ENCODE results near the gene GALNT17. TPM values are rescaled to one million over a fixed set of nuclear protein-coding genes. Genes with fewer than 3 reads are reported as not detected.

Gene GALNT17
- polyA plus RNA-seq, 1 donor: 3.1 TPM

DNA sequence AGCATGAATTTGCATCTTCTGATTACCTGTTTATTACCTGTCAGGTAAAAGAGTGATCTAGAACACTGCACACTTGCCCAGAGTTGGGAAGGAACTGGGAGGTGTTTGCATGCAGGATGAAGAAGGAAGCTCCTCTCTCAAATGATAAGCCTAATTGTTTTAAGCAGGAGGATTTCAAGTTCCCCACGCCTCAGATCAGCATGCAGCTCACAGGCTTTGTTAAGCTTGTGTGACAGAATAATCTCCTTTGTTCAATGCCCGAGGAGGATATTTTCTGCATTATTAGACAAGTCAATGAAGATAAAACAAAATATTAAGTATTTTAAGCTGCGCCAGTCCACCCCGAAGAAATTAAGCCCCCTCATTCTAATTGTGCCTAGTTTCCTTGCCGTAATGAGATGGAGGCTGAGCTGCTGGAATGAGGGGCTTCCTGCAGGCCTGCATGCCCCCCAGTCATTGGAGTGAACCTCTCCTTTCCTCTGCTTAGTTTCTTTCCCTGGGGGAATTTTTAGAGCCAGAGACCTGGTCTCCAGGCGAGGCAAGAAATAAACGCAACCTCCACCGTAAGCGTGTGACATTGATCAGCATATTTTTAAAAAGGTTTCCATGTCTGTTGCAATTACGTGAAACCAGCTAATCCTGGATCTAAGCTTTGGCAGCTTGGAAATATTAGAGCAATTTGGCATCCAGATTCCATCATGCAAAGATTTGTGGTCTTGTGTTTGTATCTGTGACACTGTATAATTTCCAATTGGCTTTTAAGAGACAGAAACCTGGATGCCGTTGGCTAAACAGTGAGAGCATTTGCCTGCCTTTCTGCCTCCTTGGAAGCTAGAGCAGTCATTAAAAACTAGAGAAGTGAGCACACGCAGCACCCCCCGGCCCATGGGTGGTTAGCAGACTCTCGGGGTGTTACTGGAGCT, 376.0 kb downstream of the GALNT17 start:
- DNase-seq: no peak

DNA sequence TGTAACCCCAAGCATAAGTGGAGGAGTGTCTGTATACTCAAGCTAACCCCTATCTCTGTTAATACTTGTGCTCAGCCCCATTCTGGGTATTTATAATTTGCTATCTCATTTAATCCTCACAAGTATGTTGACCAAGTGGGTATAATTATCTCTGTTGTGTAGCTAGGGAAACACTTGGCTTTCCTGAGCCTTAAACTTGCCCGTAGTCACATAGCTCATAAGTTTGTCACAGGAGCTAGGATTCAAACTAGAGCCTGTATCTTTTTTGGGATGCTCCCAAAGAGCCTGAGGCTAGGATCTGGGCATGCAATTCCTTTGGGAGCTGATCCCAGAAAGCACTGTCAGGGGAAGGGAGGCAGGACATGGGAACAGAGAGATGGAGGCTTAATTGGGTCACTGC, 377.4 kb downstream of the GALNT17 start:
- DNase-seq: no peak

DNA sequence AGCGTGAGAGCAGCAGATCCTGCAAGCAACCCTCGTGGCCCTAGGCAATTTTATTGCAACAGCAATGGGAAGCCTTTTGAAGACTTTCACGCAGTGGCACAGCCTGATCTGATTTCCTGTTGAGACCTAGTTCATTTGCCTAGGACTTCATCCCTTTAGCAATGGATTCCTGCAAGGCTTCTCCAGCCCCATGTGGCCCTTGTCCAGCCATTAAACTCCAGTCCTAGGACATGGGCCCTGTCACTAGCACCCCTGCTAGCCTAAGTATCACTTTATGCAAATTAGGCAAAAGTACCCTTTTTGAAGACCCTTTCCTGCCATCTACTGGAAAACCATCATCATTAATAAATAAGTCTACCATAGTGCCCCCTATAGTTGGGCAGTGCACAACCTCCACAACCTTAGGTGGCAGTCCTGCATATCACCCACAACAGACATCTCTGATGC, 379.4 kb downstream of the GALNT17 start:
- DNase-seq: no peak

DNA sequence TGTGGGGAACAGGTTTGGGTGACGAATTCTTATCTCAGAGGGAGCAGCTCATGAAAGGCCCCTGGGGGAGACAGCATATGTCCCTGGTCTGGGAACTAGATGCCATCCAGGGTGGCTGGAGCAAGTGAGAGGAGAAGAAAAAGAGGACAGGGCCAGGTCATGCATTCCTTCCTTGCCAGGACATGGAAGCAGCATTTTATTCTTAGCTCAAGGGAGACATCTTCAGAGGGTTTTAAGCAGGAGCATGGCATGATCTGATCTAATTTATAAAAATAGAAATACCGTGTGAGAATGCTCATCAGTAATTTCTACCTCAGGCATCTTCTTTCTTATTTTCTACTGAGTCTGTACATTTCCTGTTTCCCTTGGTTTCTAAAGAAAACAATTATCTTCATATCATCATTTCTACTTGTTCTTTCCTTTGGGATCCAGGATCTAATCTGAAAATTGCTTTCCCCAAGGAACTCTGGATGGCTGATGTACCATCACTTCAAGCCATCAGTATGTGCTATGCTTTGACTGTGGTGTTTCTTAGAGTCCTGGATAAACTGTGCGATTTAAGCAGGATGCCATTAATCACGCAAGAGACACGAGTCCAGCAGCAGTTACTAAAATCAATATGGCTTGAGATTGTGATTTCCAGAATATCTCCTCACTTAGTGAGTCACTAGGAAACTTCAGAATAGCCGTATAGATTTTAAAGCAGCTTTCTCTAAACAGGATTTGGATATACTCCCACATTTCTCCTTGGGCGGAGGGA, 386.2 kb downstream of the GALNT17 start:
- DNase-seq: no peak

DNA sequence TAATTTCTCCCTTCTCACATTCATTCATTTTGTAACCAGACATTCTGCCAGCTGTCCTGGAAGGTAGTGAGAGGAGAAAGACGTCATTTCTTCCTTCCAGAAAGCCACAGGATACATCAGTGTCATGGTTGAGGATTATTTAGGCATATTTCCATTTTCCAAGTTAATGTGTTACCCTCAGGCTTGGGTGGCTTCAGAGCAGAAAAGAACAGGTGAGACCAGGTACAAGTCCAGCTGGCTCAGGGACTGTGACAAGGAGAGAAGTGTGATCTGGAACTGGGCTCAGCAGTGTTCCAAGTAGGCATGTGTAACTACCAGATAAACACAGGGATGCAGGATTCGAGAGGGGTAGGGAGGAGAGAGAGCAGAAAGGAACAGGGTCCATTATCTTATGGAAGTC, 386.9 kb downstream of the GALNT17 start:
- no peak for DNase-seq

DNA sequence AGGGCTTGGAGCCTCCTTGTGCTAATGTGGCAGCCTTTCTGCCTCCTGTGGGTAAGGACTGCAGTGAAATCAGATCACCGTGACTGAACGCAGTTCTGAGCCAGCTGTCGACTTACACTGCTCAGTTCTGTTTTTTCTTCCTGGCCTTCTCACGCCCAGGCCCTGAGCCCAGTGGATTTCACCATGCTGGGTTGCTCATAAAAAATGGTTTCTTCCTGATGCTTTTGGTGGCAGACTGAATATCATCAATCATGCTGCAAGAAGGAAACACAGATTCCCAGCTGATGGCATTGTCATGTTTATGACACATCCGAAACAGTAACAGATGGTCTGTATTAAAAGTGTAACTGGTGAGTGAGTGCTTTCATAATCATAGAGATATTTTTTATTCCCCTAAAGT, 389.6 kb downstream of the GALNT17 start:
- no peak for DNase-seq

DNA sequence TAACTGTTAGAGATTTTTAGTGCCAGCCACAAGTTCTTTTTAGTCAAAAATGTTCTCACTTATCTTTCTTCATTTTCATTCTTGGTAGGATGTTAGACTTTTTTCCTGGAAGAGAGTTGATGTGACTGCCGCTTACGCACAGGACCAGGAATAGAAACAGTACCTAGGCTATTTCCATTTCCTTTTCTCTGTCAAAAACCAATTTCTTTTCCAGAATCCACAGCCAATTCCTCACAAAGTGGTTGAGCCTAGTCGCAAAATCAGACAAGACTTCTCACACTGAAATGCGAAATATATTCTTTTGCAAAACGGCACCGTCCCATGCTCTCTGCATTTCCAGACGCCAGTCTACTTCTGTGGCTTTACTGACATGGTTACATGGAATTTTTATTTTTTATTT, 394.2 kb downstream of the GALNT17 start:
- DNase-seq: no peak

DNA sequence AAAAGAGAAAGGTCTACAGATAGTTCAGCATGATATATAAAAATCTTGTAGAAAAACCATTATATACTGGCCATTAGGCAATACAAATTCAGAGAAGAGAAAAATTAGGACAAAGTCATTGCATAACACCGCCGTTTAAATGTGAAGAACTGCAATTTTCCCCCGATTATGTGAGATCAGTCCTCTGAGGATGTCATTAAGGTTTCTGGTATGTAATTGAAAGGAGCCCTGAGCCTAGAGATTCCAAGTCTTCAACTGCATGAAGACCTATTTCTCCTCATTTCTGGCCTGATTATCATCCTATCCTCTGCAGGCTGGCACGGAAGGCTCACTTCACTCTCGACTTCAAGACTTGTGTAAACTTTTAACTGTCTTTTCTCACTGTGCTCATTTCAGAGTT, 395.3 kb downstream of the GALNT17 start:
- no peak for DNase-seq

DNA sequence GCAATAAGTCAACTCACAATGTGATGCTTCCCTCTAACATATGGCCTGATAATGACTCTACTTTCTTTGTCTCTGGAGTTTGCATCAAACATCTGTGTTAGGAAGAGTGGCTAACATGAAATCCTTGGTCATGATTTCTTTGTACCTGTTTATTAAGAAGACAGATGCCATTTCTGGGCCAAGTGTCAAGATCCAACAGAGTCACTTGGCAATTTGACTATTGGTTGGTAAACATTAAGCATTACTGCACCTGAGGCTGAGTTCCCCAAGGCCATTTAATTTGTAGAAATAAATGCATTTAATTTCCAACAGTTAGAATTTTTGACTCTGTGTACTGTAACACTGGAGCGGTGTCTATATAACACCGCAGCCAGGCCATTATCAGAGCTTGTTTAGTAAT, 403.7 kb downstream of the GALNT17 start:
- no peak for DNase-seq

DNA sequence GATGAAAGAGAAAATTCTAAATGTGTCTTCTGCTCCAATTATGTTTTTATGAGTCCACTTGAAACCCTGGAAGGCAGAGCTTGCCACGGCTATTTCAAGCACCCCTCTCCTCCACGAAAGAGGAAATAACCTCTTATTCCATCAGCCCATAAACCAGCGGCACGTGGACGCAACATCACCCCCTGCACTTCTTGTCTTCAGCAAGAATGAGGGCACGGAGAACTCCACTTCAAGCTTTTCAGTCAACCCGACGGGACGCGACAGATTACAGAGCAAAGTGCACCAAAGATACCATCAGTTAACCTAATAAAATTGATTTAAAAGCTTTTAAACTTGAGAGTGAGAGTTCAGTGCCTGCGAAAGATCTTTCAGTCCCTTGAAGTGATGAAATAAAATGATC, 406.3 kb downstream of the GALNT17 start:
- DNase-seq: no peak

DNA sequence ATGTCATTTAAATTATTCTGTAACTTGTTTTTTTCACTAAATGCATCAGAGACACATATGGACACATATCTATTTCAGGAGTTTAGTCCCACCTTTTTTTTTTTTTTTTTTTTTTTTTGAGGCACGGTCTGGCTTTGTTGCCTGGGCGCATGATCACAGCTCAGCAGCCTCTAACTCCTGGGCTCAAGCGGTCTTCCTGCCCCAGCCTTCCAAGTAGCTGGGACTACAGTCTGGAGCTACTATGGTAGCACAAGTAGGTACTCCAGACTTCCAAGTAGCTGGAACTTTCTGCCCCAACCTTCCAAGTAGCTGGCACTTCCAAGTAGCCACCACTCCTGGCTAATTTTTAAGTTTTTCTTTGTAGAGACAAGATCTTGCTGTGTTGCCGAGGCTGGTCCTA, 407.7 kb downstream of the GALNT17 start:
- no peak for DNase-seq

DNA sequence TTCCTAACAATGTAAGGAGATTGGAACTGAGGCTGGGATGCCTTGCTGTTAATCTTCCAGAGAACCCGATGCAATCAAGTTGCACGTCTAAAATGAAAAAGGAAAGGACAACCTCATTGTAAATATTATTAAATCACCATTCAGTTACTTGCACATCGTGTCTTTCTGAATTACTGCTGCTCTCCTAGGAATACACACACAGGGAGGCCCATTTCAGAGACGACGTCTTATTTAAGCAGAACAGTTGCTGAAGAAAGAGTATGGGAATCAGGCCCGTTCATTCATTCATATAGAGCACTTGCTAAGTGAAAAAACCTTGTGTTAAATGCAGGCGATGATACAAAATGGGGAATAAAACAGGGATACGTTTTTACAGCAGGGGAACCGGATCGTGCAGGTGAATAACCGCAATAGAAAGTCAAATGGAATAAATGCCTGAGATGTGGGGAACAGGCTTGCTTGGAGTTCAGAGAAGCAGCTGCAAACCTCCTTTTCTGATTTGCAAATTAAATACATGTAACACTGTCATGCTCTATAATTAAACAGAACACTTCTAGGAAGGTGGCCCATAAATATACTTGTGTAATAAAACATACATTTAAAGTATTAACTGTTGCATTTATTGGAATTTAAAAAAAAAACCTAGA, 409.9 kb downstream of the GALNT17 start:
- DNase-seq: no peak

DNA sequence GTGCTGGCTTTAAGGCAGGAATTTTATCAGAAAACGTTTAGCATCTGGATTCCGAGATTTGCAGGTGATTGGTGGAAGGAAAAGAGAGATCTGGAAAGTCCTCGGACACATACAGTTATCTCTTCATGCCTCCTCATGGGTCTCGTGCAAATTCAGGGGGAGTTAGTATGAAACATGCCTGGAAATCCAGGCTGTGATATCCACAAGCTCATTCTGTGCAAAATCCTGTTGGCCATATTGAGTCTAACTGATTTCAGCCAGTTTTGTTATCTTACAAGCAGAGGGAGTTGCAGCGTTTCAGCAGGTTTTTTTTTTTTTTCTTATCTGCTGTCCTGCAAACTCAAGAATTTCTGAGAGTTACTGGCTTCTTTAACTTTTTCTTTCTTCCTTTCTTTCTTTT, 411.5 kb downstream of the GALNT17 start:
- DNase-seq: no peak

DNA sequence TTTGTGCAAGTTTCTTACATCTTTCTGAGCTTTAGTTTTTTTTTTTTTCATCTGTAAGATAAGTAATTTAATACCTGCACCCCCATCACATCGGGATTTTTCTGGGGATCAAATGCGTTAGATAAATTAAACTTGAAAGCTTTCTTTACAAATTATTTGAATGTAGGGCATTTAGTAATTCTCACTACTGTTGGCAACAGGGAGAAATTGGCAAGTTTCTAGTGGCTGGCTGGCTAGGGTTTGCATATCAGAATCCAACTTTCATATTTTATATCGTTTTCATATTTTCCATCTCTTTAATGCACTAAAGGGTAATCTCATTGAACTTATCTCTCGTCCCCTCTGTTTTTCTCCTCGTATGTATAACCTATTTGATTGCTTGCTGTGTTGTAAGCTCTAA, 412.9 kb downstream of the GALNT17 start:
- DNase-seq: no peak

DNA sequence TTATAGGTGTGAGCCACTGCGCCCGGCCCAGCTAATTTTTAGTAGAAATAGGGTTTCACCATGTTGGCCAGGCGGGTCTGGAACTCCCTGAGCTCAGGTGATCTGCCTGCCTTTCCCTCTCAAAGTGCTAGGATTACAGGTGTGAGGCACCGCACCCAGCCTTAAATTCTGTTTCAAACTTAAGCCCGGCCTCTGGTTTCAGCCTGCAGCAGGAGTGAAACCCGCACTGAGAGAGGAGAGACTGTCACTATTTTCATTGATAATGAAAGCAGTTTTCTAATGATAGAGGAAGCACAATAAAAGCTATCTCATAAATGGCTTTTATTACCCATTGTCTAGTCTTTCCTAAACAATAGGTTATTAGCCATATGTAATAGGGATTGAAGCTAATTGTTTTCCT, 415.5 kb downstream of the GALNT17 start:
- no peak for DNase-seq

DNA sequence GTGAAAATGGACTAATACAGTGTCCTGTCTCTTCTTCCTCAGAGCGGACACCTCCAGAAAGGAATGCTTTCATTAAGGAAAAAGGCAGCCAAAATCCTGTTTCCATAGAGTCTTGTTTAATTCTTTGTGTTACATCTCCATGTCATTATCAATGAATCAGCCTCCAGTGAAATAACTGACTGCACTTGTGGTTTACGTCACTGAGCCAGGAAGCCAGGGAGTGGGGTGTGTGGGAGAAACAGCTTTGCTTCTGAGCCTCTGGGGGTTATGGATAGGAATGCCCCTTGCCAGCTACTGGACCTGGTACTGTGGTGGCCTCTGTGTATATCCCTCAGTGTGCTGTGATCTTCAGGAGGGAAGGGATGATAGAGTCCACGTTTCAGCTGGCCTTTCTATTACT, 416.8 kb downstream of the GALNT17 start:
- DNase-seq: no peak

DNA sequence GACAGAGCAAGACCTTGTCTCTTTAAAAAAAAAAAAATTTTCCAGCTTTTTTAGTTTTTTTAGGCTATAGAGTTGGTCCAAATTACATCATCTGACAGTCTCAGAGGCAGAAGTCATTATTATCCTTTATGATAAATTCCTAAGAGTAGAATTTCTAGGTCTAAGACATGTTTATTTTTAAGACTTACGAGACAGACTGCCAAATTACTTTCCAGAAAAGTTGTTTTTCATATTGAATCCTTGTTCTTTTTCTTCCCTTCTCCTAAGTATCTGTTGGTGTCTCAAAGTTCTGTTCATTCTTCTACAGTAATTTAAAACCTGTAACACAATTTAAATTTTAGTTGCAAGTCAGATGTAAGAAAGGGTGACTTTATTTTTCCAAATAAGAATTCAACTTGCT, 421.4 kb downstream of the GALNT17 start:
- DNase-seq: no peak

DNA sequence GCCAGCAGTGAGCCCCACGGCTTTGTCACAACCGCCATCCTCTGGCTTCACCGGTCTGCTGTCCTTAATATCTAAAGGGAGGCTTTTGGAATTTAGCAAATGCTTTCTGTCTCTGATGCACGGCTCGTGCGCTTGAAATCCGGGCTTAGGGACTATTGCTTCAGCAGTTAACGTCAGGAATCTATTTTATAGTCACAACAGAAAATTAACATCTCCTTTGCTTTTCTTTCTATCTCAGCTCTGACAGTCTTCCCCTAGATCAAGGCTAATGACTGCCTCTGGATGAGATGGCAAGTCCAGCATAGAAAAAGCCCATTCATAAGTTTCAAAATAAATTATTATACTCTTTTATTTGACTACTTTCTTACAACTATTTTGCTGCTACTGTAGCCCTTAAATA, 423.8 kb downstream of the GALNT17 start:
- DNase-seq: no peak

DNA sequence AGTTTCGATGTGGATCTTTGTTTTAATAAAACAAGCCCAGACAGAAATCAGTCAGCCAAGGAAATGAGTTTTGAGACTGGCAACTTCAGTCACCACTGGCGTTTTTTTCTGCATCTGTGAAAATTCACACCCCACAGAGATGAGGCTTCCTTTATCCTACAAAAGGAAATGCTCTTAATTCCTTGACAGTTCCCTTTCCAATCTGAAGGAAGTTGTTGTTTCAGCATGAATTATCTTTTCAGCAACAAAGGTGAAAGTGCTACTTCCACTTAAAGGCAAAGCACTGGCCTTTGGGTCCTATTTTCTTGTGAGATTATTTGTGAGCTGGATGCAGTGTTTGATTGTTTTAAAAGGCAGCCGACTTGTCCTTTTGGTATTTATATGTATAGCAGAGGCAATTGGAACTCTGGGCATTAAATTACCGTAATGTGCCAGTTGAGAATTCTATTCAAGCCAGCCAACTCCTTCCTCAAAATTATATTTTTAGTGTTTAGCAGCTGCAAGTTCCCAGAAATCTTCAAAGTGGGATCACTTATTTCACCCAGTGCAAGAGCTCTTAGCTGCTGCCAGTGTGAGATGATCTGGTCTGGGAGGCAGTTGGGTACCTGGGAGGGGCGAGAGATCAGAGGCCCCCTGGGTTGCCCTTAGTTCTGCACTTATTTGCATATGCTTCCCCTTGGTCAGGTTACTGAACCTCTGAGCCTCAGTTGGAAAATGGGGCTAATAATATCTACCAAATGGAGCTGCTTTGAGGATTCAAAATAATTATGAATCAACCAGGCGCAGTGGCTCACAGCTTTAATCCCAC, 427.1 kb downstream of the GALNT17 start:
- DNase-seq: no peak

DNA sequence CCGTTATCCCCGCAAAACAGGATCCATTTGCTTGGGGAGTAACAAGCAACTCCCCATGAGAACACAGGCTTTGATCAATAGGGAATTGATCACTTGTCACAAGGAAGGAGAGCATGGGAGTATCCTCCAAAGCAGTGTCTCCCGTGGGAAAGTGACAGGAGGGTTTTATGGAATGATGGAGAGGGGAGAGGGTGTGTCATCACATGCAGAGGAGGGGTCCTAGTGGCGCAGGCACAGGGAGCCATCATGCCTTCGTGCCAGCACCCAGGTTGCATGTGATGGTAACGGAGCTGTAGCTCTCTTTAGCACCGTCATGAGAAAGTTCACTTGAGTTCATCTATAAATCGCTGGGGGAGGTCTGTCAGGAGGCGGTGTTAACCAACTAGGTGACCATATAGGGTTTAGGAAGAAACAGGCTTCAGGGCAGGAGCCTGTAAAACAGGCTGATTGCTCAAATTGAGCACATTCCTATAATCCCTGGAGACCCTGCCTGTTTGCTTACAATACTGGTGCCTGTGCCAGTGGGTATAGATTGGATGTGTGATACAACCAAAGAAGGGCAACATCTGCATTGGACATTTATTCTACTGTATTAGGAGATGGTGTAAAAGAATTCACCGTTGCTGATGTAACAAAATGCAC, 428.5 kb downstream of the GALNT17 start:
- no peak for DNase-seq

DNA sequence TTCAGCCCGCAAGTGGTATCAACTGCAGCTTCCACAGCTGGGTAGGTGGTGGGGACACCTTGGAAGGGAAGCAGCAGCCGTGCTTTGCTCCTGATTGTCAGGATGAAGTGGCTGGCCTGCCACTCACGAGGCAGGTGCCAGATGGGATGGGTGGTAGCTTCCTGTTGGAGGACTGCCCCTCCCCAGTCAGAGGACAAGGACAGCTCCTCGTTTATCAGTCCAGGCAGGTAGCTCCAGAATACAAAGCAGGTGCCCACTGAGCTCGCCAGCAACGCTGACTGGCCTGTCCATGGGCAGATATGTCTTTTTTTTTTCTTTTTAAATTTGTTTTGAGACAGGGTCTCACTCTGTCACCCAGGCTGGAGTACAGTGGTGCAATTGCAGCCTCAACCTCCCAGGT, 431.3 kb downstream of the GALNT17 start:
- DNase-seq: no peak

DNA sequence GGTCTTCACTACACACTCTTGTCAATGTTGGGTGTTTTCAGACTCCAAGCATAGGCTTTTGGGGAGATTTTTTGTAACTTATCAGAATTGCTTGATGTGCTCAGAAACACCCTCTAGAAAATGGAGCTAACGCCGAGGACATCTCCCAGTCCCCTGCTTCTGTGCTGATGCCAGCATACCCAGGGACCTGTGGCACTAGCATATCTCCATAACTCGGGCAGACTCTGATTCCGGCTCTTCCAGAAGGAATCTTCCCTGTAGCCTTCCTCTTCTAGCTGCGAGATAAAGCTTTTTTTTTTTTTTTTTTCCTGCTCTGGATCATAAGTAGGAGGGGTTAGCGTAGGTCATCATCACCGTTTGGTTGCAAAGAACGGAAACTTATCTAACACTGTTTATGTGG, 434.4 kb downstream of the GALNT17 start:
- DNase-seq: no peak

Data from left kidney (tissue), 2 donors.